CD4-positive, alpha-beta T cell treated with Interleukin-4 for 1 hour (primary cell): ENCODE data around the gene TMEM114.

Source experiments
- DNase-seq, 2 donors: peaks; one replicate each; pipeline ENCODE4 v3.0.0-alpha.2; 2020 to 2022

Gene TMEM114

GRCh38 chr16:8611122-8611521, 20.8 kb upstream of the TMEM114 start:
- DNase-seq: no peak

DNA sequence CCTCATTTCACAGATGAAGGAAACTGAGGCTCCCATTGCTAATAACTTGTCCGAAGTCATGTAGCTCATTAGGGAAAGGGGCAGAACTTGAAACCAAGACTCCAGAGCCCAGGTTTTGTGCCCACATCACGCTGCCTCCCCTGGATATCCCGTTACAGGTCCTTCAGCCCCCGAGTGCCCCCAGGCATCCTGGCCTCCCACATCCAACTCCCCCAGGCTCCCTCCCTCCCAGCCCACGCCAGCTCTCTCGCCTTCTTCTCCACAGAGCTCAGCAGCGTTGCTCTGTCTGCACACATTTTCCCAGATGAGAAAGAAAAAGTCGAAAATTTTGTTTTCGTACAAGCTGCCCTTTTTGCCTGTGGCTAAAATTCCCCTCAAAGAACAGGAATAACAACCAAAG, 16.9 kb upstream of the TMEM114 start:
- DNase-seq: no peak

DNA sequence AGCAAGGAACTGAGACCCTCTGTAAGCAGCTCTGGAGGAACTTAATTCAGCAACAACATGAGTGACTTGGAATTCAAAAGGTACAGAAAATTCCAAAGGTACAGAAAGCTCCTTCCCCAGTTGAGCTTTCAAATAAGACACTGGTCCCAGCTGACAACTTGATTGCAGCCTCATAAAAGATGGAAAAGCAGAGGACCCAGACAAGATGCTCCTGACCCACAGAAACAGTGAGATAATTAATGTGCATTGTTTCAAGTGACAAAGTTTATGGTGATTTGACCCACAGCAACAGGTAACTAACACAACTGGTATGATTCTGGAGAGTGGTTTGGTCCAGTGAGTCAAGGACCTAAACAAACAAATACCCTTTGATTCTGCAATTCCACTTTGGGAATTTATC, 15.2 kb upstream of the TMEM114 start:
- no peak for DNase-seq

DNA sequence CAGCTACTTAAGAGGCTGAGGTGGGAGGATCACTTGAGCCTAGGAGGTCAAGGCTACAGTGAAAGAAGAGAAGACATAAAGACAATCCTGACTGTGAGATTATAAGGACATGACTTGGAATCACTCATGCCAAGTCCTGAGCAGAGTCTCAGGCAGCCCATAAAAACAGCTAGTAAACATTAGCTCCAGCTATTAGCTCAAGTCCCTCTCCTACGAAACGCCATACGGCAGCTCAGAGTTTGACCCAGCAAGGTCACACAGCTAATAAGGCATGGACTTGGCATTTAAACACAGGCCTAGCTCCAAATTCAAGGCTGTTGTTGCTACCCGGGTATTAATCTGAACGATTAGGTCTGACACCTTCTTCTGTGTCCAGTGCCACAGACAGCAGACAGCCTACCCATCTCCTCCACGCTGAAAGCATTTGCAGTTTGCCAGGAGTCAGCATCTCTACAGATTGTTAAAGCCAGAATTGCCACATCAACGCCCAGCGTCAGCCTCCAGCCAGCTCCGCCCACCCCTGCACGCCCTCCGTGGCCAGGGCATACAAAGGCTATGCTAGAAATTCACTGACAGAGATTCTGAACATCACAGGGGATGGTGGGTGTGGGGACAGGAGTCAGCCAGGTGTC, 9.9 kb upstream of the TMEM114 start:
- no peak for DNase-seq

GRCh38 chr16:8596581-8596980, 6.3 kb upstream of the TMEM114 start:
- DNase-seq: no peak

DNA sequence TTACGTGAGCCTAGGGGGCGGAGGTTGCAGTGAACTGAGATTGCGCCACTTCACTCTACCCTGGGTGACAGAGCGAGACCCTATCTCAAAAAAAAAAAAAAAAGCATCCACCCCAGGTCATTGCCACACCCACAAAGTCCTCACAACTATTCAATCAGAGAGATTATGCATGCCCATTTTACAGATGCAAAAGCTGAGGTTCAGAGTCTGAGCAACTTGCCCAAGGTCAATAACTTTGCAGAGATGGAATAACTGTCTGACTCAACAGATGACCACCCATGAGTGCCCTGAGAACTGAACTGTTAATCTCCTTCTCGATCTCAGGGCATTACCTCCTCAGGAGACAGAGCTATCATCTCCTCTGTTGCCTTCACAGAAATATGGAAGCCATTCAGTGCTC, 5.5 kb upstream of the TMEM114 start:
- DNase-seq: no peak

DNA sequence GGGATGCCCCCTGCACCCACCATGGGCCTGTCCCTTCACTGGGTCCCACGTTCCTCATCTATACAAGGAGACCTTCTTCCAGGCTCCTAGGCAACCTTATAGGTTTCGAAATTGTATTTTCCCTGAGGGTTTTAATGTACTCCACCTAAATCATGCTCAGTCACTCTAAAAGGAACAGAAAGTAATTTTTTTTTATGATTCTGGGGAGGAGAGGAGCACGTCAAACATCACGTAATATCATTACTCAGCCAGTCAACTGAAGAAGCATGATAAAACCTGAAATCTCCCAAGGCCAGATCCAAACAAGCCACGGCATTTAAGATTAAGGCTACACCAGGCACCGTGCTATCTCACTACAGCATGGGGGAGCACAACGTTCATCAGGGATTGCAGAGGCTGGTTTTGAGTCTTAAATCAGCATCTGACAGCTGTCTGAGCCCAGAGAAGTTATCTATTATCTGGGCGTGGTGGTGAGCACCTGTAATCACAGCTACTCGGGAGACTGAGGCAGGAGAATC, 3.9 kb upstream of the TMEM114 start:
- no peak for DNase-seq

DNA sequence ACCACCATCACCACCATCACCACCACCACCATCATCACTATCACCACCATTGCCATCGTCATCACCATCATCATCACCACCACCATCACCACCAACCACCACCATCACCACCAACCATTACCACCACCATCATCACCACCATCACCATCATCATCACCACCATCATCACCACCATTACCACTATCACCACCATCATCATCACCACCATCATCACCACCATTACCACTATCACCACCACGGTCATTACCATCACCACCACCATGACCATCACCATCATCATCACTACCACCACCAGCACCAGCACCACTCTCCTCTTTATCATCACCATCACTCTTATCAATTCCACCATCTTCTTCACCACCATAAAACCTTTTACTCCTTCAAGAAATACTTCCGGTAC, 1.1 kb upstream of the TMEM114 start:
- DNase-seq: no peak

GRCh38 chr16:8590811-8591210, 500 bp upstream of the TMEM114 start:
- no peak for DNase-seq

- DNase-seq: no peak
These were observed 1.0 kb downstream of the TMEM114 start for GRCh38 chr16:8589057-8589899.

GRCh38 chr16:8588682-8589056, 1.6 kb downstream of the TMEM114 start:
- DNase-seq: no peak

DNA sequence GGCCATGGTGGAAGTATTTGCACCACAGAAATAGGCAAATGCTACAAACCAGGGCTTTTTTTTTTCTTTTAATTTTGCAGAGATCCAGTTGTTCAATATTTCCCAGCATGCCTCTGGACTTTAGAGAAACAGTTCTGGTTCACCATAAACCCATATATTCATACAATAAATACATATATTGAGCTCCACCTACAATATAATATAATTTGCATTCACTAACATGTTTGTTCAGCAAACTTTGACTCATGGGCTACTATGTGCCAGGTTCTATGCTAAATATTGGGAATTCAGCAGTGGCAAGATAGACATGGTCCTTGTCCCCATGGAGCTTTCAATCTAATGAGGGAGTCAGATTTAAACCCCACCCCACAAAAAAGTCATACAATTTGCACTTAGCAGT, 3.2 kb downstream of the TMEM114 start:
- no peak for DNase-seq

DNA sequence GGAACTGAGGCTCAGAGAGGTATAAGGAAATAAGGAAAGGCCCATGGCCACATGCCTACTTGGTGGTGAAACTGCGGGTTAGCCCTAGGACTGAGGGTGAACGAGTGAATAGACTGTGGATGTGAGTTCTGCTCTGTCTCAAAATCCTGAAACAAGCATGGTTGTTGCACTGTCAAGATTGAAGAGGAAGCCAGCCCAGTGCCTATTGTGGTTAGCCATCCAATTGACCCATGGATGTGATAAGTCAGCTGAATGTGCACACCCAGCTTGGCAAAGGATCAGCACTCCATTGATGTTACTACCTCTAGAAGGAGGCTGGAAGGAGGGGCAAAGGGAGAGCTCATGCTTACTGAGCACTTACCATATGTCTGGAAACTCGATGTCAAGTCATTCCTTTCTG, 4.5 kb downstream of the TMEM114 start:
- no peak for DNase-seq

- no peak for DNase-seq
These were observed 5.3 kb downstream of the TMEM114 start for GRCh38 chr16:8585041-8585440.

DNA sequence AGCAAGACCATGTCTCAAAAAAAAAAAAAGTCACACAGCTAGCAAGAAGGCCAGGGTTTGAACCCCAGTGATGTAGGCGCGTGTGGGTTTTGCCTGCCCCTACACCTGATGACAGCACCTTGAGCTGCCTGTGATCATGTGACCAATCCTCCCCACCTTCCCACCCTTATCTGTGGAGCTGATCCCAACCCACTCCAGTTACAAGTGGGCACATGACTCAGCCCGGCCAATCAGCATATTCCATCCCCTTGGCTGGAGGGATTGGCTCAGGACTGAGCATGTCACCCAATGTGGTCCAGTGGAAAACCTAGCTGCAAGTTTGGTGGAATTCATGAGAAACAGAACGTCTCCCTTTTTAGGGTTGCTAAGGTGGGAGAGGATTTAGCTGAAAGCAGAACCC, 6.6 kb downstream of the TMEM114 start:
- no peak for DNase-seq

- no peak for DNase-seq
These were observed 7.1 kb downstream of the TMEM114 start for GRCh38 chr16:8583199-8583598.

- DNase-seq: no peak
These were observed 8.3 kb downstream of the TMEM114 start for GRCh38 chr16:8581831-8582580.

- no peak for DNase-seq
These were observed 10.8 kb downstream of the TMEM114 start for GRCh38 chr16:8579559-8579958.

DNA sequence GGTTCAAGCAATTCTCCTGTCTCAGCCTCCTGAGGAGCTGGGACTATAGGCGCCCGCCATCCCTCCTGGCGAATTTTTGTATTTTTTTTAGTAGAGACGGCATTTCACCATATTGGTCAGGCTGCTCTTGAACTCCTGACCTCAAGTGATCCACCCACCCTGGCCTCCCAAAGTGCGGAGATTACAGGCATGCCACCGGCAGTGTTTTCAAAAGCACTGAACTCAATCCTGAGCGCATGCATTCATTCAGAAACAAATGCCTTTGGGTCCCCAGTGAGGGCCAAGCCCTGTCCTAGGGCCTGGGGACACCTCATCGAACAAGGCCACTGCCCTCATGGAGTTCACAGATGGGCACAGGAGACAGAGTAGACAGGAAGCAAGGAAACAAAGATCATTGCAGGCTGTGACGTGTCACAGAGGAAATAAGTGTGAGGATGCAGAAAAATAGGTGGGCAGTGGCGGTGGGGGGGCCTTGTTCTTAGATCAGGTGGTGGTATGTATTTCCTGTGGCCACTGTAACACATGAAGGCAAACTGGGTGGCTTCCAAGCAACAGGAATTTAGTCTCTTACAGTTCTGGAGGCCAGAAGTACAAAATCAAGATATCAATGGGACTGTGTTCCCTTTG, 12.5 kb downstream of the TMEM114 start:
- no peak for DNase-seq

DNA sequence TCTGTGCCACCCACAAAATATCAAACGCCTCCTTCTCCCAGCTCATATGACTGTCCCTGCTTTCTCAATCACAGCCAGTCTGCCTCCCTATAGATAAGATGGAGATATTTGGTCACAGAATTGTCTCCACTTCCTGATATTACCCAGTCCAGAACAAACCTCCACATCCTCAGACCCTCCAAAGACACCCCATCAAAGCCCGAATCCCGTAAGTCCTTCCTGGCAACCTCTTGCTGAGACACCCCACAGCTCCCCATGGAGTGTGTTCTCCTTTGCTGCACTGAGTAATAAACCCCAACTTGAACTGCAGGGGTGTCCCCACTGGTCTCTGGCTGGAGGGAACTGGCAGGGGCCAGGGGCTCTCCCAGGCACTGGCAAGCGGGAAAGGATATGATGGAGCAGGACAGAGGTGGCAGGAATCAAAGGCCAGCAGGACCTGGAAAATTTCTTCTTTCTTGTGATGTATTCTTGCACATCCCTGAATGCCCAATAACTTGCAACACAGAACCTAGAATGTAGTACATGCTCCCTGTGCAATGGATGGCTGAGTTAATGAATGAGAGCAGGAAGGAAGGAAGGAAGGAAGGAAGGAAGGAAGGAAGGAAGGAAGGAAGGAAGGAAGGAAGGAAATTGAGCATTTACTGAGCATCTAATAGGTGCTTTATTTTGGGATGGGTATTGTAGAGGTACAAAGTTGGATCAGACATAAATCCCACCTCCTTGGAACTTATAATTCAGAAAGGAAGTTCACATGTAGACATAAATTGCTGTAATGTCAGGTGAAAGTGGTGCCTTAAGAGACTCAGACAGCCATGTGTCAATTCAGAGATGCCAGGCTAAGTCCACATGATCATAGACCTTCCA, 13.9 kb downstream of the TMEM114 start:
- DNase-seq: no peak

- no peak for DNase-seq
These were observed 14.9 kb downstream of the TMEM114 start for GRCh38 chr16:8575399-8575798.
